ENCODE results near the gene SLC44A1. TPM values are rescaled to one million over a fixed set of nuclear protein-coding genes. Genes with fewer than 3 reads are reported as not detected.

The SLC44A1 gene
- polyA plus RNA-seq, 1 of the 3 experiments (the other 2 are of a cell fraction) = 4.5 TPM

DNA sequence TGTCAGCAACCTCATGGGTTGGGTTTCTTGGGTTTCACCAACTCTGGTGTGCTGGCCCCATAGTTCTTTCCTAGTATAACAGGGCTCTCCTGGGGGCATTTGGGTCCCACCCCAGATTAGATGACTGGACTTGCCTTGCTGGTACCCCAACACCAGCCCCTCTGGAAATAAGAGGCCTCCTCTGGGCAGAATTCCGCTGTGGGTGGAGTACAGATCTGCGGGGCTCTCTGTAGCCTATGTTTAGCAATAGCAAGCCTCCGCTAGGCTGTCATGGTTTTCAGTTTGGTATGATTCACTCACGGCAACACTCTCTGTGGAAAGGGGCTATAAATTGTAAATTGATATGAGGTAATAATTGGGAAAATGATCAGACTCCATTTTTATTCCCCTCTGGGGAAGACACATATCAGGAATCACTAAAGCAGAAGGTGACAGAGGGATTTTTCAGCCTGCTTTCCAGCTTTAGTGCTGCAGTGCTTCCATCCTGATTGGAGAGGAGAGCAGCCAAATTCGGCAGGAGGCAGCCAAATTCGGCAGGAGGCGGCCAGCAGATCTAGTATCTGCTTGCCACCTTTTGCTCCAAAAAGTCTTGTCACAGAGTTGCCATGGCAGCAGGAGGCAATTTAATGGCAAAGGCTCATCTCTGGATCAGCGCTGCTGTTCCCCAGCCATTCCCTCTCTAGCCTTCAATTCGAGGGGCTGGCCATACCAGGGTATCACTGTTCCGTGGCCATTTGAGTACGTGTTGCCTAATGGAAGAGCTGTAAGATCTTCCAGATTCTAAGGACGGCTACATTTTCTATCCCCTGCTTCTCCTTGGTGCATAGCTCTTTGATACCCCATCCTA lies 84.6 kb downstream of the SLC44A1 start:
- no peaks in the 10 kb centered on the region for H3K27me3 ChIP-seq (ENCODE audit: insufficient read depth)
- no peaks in the 10 kb centered on the region for H3F3A ChIP-seq (replicated peaks; ENCODE audit: insufficient read depth)
- no peak for TF ChIP-seq SIN3A (IDR thresholded peaks at IDR 0.05; ENCODE audit: borderline replicate concordance, low read depth, low read length)
- TF ChIP-seq JUND (IDR thresholded peaks at IDR 0.05) = no peak
- TF ChIP-seq, protein P1, sequence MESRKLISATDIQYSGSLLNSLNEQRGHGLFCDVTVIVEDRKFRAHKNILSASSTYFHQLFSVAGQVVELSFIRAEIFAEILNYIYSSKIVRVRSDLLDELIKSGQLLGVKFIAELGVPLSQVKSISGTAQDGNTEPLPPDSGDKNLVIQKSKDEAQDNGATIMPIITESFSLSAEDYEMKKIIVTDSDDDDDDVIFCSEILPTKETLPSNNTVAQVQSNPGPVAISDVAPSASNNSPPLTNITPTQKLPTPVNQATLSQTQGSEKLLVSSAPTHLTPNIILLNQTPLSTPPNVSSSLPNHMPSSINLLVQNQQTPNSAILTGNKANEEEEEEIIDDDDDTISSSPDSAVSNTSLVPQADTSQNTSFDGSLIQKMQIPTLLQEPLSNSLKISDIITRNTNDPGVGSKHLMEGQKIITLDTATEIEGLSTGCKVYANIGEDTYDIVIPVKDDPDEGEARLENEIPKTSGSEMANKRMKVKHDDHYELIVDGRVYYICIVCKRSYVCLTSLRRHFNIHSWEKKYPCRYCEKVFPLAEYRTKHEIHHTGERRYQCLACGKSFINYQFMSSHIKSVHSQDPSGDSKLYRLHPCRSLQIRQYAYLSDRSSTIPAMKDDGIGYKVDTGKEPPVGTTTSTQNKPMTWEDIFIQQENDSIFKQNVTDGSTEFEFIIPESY (IDR thresholded peaks at IDR 0.05; ENCODE audit: borderline replicate concordance, low read depth) = no peak
- TF ChIP-seq, protein P2, sequence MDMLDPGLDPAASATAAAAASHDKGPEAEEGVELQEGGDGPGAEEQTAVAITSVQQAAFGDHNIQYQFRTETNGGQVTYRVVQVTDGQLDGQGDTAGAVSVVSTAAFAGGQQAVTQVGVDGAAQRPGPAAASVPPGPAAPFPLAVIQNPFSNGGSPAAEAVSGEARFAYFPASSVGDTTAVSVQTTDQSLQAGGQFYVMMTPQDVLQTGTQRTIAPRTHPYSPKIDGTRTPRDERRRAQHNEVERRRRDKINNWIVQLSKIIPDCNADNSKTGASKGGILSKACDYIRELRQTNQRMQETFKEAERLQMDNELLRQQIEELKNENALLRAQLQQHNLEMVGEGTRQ (IDR thresholded peaks at IDR 0.05; ENCODE audit: borderline replicate concordance, low read depth, low read length) = no peak
- TF ChIP-seq, protein P3, sequence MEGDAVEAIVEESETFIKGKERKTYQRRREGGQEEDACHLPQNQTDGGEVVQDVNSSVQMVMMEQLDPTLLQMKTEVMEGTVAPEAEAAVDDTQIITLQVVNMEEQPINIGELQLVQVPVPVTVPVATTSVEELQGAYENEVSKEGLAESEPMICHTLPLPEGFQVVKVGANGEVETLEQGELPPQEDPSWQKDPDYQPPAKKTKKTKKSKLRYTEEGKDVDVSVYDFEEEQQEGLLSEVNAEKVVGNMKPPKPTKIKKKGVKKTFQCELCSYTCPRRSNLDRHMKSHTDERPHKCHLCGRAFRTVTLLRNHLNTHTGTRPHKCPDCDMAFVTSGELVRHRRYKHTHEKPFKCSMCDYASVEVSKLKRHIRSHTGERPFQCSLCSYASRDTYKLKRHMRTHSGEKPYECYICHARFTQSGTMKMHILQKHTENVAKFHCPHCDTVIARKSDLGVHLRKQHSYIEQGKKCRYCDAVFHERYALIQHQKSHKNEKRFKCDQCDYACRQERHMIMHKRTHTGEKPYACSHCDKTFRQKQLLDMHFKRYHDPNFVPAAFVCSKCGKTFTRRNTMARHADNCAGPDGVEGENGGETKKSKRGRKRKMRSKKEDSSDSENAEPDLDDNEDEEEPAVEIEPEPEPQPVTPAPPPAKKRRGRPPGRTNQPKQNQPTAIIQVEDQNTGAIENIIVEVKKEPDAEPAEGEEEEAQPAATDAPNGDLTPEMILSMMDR (IDR thresholded peaks at IDR 0.05) = no peak
- TF ChIP-seq, protein P4, sequence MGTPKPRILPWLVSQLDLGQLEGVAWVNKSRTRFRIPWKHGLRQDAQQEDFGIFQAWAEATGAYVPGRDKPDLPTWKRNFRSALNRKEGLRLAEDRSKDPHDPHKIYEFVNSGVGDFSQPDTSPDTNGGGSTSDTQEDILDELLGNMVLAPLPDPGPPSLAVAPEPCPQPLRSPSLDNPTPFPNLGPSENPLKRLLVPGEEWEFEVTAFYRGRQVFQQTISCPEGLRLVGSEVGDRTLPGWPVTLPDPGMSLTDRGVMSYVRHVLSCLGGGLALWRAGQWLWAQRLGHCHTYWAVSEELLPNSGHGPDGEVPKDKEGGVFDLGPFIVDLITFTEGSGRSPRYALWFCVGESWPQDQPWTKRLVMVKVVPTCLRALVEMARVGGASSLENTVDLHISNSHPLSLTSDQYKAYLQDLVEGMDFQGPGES (IDR thresholded peaks at IDR 0.05; ENCODE audit: low read depth, low read length) = no peak
- no peak for TF ChIP-seq GATA2 (CRISPR knock-in tag; IDR thresholded peaks at IDR 0.05)
- TF ChIP-seq RAD21 (IDR thresholded peaks at IDR 0.05; ENCODE audit: low read length) = no peak
- TF ChIP-seq, protein P5, sequence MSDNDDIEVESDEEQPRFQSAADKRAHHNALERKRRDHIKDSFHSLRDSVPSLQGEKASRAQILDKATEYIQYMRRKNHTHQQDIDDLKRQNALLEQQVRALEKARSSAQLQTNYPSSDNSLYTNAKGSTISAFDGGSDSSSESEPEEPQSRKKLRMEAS (IDR thresholded peaks at IDR 0.05; ENCODE audit: low read depth) = no peak
- no peak for TF ChIP-seq RXRA (IDR thresholded peaks at IDR 0.05; ENCODE audit: borderline replicate concordance, low read depth)
- no peak for TF ChIP-seq EP300 (IDR thresholded peaks at IDR 0.05; ENCODE audit: borderline replicate concordance in 1 of 2, low read depth in 1 of 2, low read length in 1 of 2)
- H3K4me3 ChIP-seq (ENCODE audit: low read depth in 2 of 2, low read length in 1 of 2) = no peak overlapping the region
- peaks cover 0 to 14% of the 10 kb centered on the region in 2 experiments; a peak in 2 of 4 replicates for H3K4me1 ChIP-seq (ENCODE audit: control insufficient read depth in 1 of 2, insufficient read depth in 2 of 2, low read depth in 1 of 2, low read length in 1 of 2)
- H3K9me2 ChIP-seq = no peaks in the 10 kb centered on the region
- no peaks in the 10 kb centered on the region for H3K79me2 ChIP-seq (ENCODE audit: insufficient read depth)
- H4K20me1 ChIP-seq (ENCODE audit: insufficient read depth) = no peaks in the 10 kb centered on the region
- CTCF ChIA-PET = no interaction called here
- 97% methylated on average over 12 of the region's 12 CpGs for WGBS (ENCODE audit: low lambda C conversion rate)
- no peaks in the 10 kb centered on the region for H3K9me3 ChIP-seq
- POLR2A ChIA-PET = no interaction called here
- no peak overlapping the region for H2AFZ ChIP-seq (ENCODE audit: low read depth)
- no peak overlapping the region for H3K9ac ChIP-seq
- no peak overlapping the region for H3K4me2 ChIP-seq
- H3K27ac ChIP-seq (ENCODE audit: low read depth in 2 of 2, low read length in 1 of 2) = no peak overlapping the region
- no peaks in the 10 kb centered on the region for H3K36me3 ChIP-seq (replicated peaks in 1 of 2; ENCODE audit: control insufficient read depth in 1 of 2, insufficient read depth in 2 of 2, low read length in 1 of 2)
- DNase-seq = no peak
